Measurements from ENCODE around the gene TMPRSS2.

- TF ChIP-seq, protein P1, sequence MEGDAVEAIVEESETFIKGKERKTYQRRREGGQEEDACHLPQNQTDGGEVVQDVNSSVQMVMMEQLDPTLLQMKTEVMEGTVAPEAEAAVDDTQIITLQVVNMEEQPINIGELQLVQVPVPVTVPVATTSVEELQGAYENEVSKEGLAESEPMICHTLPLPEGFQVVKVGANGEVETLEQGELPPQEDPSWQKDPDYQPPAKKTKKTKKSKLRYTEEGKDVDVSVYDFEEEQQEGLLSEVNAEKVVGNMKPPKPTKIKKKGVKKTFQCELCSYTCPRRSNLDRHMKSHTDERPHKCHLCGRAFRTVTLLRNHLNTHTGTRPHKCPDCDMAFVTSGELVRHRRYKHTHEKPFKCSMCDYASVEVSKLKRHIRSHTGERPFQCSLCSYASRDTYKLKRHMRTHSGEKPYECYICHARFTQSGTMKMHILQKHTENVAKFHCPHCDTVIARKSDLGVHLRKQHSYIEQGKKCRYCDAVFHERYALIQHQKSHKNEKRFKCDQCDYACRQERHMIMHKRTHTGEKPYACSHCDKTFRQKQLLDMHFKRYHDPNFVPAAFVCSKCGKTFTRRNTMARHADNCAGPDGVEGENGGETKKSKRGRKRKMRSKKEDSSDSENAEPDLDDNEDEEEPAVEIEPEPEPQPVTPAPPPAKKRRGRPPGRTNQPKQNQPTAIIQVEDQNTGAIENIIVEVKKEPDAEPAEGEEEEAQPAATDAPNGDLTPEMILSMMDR (IDR thresholded peaks at IDR 0.05; ENCODE audit: low read length) = no peak
- TF ChIP-seq EZH2 (IDR thresholded peaks at IDR 0.05; ENCODE audit: borderline replicate concordance, low read length) = no peak
These were observed 68.7 kb downstream of the TMPRSS2 start for GRCh38 chr21:41439248-41439647.
